HG02610 (cell line): ENCODE data around the gene SLC16A8.
"Not testable (repeated sequence)": the region's sequence is repeated elsewhere in the genome, so short reads cannot be mapped to it uniquely, and the experiment has no call there.

Experiments used
- ATAC-seq: cut with Tn5 transposase; IDR thresholded peaks from one replicate; pipeline ENCODE4 v1.9.1; 2021; ENCODE audit warnings: mild to moderate bottlenecking, moderate library complexity; ENCODE audit not compliant: unreplicated experiment

SLC16A8 gene, protein sequence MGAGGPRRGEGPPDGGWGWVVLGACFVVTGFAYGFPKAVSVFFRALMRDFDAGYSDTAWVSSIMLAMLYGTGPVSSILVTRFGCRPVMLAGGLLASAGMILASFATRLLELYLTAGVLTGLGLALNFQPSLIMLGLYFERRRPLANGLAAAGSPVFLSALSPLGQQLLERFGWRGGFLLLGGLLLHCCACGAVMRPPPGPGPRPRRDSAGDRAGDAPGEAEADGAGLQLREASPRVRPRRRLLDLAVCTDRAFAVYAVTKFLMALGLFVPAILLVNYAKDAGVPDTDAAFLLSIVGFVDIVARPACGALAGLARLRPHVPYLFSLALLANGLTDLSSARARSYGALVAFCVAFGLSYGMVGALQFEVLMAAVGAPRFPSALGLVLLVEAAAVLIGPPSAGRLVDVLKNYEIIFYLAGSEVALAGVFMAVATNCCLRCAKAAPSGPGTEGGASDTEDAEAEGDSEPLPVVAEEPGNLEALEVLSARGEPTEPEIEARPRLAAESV

DNA sequence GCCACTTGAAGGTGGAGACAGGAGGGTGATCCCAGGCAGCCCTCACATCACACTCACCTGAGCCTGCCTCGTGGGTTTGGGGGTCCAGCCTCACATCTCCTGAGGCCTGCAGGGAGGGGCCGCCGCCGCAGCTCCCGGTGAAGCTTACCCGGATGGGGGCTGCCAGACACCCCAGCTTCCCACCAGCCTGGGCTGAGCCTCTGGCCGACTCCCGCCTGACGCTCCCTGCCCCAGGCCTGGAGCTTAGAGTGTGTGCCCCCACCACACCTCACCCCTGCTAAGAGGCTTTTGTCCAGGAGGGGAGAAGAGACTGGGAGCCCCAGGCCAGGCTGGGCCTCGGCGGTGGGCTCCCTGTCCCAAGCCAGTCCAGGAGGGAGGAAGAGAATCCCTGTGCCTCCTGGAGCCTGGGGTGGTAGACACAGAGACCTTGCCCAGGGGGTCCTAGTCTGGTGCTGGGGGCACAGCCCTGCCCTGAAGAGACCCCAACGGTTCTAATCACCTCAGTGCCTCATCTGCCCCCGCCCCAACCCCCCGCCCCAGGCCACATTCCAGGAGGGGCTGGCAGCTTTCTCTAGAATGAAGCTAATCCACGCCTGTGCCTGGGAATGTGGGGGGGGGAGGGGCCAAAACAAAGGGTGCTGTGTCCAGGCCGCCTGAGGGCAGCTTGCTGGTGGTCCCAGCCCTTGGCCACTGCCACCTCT, at the start of gene SLC16A8:
TSS of gene SLC16A8 (minus strand) at position 254 of the 701 bp plus-strand sequence. CDS start 1,311 bp downstream, outside the sequence.
- no peak for ATAC-seq

DNA sequence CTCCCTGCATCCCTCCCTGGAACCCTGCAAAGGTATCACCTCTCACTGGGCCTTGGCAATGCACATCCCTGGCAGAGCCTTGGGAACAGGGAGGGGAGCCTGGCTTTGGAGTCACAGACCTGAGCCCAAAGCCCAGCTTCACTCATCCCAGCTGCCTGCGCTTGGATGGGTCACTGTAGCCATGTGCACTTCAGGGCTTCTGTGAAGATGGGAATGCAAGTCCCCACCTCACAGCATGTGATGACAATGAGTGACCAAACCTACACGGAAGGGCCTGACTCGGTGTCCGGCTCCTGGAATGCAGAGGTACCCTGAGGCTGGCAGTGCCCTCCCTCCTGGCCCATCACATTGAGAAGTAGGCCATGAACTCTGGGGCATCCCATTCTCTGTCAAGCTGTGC, 49.3 kb upstream of the SLC16A8 start:
- no peak for ATAC-seq

- ATAC-seq = no peak
Measured at GRCh38 chr22:38132794-38133193, 48.8 kb upstream of the SLC16A8 start.

DNA sequence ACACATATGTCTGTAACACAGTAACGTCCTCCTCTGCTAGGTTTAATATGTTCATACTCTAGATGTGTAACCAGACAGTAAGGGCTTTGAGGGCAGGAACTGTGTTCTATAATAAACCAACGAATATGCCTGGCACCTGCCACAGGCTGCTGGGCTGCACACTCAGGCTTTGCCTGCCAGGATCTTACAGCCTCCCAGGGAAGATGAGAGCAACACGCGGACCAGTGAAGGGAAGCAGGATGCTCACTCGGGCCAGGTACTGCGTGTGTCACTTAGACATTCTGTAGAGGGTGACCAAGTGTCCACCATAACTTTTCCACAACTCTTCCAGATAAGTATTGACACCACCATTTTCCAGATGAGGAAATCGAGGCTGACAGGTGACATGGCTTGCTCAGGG, 48.2 kb upstream of the SLC16A8 start:
- no peak for ATAC-seq

DNA sequence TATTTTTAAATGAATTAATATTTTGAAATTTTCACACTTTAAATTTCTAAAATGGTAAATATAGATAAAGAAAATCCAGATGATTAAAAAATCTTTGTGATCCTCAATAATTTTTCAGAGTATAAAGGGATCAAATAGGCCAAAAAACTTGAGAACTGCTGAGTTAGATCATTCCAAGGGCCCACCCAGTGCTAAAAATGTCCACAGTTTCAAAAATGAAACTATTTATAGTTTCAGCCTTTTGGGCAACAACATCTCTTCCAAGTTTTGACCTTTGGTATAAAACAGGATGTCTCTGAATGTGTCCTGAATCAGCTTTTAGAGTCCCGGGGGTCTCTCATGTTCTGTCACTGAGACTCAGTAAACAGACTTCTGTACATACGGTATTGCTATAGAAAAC, 47.4 kb upstream of the SLC16A8 start:
- ATAC-seq = no peak

GRCh38 chr22:38129856-38130255, 45.9 kb upstream of the SLC16A8 start:
- ATAC-seq = no peak

DNA sequence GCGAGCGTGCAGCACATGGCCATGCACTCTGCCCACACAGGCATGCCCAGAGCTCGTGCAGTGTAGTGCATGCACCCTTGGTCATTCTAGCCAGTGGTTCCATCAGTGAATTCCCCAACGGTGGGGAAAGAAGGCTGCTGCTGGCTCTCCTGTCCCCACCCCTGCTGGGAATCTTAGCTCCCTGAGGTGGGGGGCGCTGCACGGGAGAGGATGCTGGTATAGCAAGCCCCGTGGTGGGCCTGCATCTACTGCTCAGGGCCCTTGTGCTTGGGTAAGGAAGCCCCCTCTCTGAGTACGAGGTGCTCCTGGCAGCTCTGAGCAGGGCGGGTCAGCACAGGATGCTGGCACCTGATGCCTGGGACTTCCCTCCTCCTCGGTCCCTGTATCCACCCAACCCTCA, 45.0 kb upstream of the SLC16A8 start:
- ATAC-seq = no peak

DNA sequence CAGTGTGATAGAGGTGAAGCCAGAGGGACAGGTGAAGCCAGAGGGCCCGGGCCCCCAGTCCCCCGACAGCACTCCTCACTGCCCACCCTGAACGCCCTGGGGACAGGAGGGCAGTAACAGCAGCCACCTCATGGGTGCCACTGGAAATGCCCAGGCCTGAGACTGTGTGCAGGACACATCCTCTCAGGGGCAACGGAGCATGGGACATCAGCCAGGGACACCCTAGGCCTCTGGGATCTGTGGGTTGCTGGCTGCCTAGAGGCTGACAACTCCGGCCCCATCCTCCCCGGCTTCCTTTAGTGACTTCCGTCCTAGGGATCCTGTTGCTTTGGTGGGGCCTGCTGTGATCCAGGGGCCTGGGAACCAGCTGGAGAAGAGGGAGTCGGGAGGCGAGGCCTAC, 43.9 kb upstream of the SLC16A8 start:
- no peak for ATAC-seq

GRCh38 chr22:38126928-38127668, 43.1 kb upstream of the SLC16A8 start:
- no peak for ATAC-seq

DNA sequence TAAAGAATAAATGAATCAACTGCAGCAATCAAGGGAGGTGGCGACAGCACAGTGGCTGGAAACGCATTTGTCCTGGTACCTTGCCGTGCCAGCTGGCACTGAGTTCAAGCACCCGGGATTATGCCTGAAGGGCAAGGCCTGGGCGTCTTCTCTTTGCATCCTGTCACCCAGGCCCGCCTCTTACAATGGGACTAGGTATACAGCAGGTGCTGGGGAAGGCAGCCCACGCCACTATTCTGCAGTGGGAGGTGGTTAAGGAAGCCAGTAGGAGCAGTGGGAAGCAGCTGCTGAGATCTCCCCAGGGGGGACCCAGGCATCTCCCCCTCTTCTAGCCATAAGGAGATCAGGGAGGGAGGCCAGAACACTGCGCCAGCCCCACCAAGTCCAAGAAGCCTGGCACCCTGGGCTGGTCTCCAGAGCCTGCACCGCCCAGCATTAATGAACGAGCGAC, 41.8 kb upstream of the SLC16A8 start:
- no peak for ATAC-seq

DNA sequence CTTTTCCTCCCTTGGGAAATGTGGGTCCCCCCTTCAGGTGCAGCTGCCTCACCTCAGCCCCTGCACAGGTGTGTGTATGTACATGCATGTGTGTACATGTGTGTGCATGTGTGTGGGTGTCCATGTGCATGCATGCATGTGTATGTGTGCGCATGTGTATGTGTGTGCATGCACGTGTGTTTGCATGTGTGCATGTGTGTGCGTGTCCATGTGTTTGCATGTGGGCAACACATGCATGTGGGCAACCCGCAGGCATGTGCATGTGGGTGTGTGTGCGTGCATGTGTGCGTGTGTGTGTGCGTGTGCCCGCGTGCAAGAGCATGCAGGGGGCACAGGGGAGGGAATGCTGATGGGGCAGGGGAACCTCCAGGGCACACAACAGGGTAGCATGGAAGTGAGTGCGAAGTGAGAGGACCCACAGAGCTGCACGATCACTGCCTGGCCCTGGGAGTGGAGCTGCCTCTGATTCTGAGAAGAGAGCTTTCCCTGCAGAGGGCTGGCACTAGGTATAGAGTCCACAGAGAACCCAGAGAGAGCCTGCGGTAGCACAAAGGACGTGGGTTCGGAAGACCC, 41.1 kb upstream of the SLC16A8 start:
- ATAC-seq = no peak

DNA sequence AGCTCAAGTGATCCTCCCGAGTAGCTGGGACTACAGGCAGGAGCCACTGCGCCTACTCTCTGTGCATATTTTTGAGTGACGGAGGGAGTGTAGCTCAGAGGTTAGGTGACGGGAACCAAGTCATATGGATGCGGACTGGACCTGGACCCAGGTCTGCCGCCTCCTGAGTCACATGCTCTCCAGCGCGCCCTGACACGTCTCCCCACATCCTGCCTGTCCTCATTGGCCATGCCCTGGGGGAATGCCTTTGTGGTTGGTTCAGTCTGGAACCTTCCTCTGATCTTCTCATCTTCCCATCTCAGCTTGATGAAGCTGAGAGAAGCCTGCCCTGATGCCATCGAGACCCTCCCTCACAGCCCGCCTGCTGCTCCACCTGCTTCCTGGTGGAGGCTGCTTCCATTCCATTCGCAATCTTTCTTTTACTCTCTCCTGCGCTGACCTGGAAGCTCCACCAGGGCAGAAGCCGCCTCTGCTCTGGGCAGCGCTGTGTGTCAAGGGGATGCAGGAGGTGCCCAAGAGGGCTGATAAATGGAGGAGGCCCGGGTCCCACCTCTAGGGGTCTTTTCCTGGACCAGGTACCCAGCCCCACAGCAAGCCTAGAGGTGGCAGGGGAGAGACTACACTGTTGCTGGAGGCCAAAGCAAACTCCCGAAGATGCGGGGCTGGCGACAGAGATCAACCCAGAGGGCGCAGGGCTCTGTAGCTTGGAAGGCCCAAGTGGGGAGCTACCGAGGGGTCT, 40.4 kb upstream of the SLC16A8 start:
- no peak for ATAC-seq

DNA sequence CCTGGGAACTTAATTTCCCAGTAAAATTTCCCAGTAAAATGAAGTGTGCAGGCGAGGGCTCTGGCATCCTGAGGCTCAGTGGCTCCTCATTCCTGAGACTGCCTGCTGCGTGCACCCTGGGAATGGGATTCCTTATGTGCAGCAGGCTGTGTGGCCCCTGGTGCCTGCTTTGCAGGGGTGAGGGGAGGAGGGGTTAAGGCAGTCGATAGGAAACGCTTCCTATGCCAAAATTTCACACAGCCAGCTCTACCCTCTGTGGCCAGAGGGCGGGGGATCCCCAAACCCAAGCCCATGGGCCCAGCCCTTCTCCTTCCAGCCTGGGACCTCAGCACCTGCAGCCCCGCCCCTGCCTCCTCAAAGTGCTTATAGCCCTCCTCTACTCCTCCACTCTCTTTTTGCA, 38.6 kb upstream of the SLC16A8 start:
- ATAC-seq = no peak

GRCh38 chr22:38120359-38121110, 36.6 kb upstream of the SLC16A8 start:
- no peak for ATAC-seq

DNA sequence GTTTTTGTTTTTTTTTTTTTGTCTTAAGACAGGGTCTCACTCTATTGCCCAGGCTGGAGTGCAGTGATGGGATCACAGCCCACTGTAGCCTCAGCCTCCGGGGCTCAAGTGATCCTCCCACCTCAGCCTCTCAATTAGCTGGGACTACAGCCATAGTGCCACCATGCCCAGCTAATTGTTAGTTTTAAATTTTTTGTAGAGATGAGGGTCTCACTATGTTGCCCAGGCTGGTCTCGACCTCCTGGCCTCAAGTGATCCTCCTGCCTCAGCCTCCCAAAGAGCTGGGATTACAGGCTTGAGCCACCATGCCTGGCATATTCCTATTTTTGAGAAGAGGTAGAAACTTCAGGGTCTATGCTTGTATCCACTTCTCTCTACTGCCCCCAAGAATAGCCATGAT, 34.8 kb upstream of the SLC16A8 start:
- ATAC-seq = not testable (repeated sequence)

DNA sequence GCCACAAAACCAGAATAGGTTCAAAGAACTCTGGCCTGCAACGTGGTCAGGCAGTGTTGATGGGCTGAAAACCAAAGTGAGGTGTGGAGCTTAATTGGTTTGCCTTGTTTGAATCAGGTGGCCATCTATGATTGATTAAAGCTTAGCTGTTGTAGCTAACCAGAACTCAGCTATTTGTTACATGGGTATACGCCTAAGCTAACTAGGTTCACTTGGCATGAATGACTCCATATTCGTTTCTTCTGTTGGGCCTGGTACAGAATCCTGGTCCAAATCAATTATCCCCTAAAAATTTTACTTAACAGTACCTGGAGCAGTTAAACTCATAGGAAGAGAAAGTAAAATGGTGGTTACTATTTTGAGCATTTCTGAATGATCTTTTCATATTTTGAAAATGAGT, 34.2 kb upstream of the SLC16A8 start:
- ATAC-seq = no peak

DNA sequence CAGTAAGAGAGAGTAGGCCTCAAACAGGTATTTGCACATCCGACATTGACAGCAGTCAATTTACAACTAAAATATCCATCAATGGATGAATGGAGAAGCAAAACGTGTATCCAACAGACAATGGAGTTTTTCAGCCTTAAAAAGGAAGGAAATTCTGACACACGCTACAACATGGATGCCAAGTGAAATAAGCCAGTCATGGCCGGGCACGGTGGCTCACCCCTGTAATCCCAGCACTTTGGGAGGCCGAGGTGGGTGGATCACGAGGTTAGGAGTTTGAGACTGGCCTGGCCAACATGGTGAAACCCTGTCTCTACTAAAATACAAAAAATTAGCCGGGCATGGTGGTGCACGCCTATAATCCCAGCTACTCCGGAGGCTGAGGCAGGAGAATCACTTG, 33.6 kb upstream of the SLC16A8 start:
- not testable (repeated sequence) for ATAC-seq

DNA sequence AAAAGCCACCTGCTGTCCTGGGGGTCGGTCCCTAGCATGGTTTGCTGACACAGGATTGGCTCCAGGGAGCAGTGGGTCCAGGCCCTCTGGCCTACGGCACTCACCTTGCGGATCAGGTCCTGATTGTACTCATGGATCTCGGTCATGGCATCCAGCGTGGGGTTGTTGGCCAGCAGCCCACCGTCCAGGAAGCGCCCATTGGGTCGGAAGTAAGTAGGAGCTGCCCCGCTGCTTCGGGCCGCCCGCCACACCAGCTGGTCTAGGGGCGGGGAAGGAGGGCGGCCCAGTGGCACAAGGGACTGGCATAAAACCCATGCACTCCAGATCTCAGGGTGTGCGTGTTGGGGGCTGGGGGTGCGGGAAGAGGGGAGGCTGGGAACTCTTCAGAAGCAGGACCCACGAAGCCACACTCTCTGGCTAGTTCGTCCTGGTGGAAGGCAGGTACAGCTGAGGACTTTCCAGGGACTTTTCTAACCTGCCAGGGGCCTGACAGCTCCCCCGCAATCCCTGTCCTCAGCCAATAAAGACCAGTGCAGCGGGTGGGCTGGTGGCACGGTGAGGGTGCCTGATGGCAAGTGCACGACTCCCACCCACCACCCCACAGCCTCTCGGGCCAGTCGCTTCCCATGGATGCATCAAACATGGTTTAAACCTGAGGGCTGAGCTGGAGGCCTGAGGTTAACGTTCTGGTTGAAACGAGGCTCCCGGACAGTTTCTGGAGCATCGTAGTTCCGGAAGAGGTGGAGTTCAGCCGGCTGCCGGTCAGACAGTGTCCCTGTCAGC, 31.6 kb upstream of the SLC16A8 start:
- ATAC-seq = no peak
